Measurements from ENCODE around the gene KLF11.
"Not testable (repeated sequence)": the region's sequence is repeated elsewhere in the genome, so short reads cannot be mapped to it uniquely, and the experiment has no call there.

Gene KLF11

DNA sequence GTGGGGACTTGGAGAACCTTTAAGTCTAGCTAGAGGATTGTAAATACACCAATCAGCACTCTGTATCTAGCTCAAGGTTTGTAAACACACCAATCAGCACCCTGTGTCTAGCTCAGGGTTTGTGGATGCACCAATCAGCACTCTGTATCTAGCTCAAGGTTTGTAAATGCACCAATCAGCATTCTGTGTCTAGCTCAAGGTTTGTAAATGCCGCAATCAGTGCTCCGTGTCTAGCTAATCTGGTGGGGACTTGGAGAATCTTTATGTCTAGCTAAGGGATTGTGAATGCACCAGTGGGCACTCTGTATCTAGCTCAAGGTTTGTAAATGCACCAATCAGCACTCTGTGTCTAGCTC lies 48.5 kb downstream of the KLF11 start:
- H3K9me3 ChIP-seq (ENCODE audit: control insufficient read depth, insufficient read depth, low read length); H3K79me2 ChIP-seq (ENCODE audit: control insufficient read depth, low read length); H3K36me3 ChIP-seq (ENCODE audit: control insufficient read depth, low read length); H4K20me1 ChIP-seq (ENCODE audit: control insufficient read depth, insufficient read depth, low read depth, low read length); H3K9me2 ChIP-seq (replicated peaks; ENCODE audit: control insufficient read depth, low read length); H3K27me3 ChIP-seq (ENCODE audit: control insufficient read depth, low read length): not testable (repeated sequence)
- Histone ChIP-seq H3K4me3 (ENCODE audit: low read length) (peak overlapping the region; percentile 75), H3K4me2 (ENCODE audit: low read length) (peak overlapping the region; percentile 73), H3K4me1 (ENCODE audit: control insufficient read depth, low read length) (peaks cover 44% of the 10 kb centered on the region), H3K27ac (ENCODE audit: low read depth, low read length) (peak overlapping the region; percentile 78), H3F3A (ENCODE audit: control insufficient read depth, insufficient read depth) (peaks cover 19% of the 10 kb centered on the region)
- peak; percentile 0 for TF ChIP-seq CTCF (IDR thresholded peaks at IDR 0.05; ENCODE audit: low read depth, low read length, poor library complexity, severe bottlenecking)

GRCh38 chr2:10094271-10094814 lies 51.0 kb downstream of the KLF11 start:
- H3K79me2 ChIP-seq (ENCODE audit: control insufficient read depth, low read length), result no peaks in the 10 kb centered on the region
- peaks cover 9% of the 10 kb centered on the region for H3K9me3 ChIP-seq (ENCODE audit: control insufficient read depth, insufficient read depth, low read length)
- peaks cover 19% of the 10 kb centered on the region for H3F3A ChIP-seq (ENCODE audit: control insufficient read depth, insufficient read depth)
- no peaks in the 10 kb centered on the region for H3K27me3 ChIP-seq (ENCODE audit: control insufficient read depth, low read length)
- no peak for TF ChIP-seq EZH2phosphoT487 (IDR thresholded peaks at IDR 0.05; ENCODE audit: borderline replicate concordance, low read length)
- 0 out of 2 replicates have a peak, but pooled peaks cover 4% of the 10 kb centered on the region for H3K36me3 ChIP-seq (ENCODE audit: control insufficient read depth, low read length)
- H3K4me2 ChIP-seq (ENCODE audit: low read length), result no peak overlapping the region
- peaks cover 34% of the 10 kb centered on the region for H3K4me1 ChIP-seq (ENCODE audit: control insufficient read depth, low read length)
- H3K27ac ChIP-seq (ENCODE audit: low read depth, low read length), result no peak overlapping the region
- no peak overlapping the region for H3K4me3 ChIP-seq (ENCODE audit: low read length)
- no peaks in the 10 kb centered on the region for H4K20me1 ChIP-seq (ENCODE audit: control insufficient read depth, insufficient read depth, low read depth, low read length)
- no peaks in the 10 kb centered on the region for H3K9me2 ChIP-seq (replicated peaks; ENCODE audit: control insufficient read depth, low read length)

GRCh38 chr2:10095175-10095574 lies 51.8 kb downstream of the KLF11 start:
- Histone ChIP-seq H3K27ac (ENCODE audit: low read depth, low read length) (no peak overlapping the region), H3K9me3 (ENCODE audit: control insufficient read depth, insufficient read depth, low read length) (peaks cover 9% of the 10 kb centered on the region), H4K20me1 (ENCODE audit: control insufficient read depth, insufficient read depth, low read depth, low read length) (no peaks in the 10 kb centered on the region), H3K27me3 (ENCODE audit: control insufficient read depth, low read length) (no peaks in the 10 kb centered on the region), H3F3A (ENCODE audit: control insufficient read depth, insufficient read depth) (peaks cover 11% of the 10 kb centered on the region), H3K4me2 (ENCODE audit: low read length) (no peak overlapping the region), H3K36me3 (ENCODE audit: control insufficient read depth, low read length) (0 out of 2 replicates have a peak, but pooled peaks cover 4% of the 10 kb centered on the region), H3K4me3 (ENCODE audit: low read length) (no peak overlapping the region), H3K9me2 (replicated peaks; ENCODE audit: control insufficient read depth, low read length) (no peaks in the 10 kb centered on the region), H3K79me2 (ENCODE audit: control insufficient read depth, low read length) (no peaks in the 10 kb centered on the region), H3K4me1 (ENCODE audit: control insufficient read depth, low read length) (peaks cover 26% of the 10 kb centered on the region)
- TF ChIP-seq EZH2phosphoT487 (IDR thresholded peaks at IDR 0.05; ENCODE audit: borderline replicate concordance, low read length) (no peak), CTCF (IDR thresholded peaks at IDR 0.05; ENCODE audit: low read depth, low read length, poor library complexity, severe bottlenecking) (no peak)

DNA sequence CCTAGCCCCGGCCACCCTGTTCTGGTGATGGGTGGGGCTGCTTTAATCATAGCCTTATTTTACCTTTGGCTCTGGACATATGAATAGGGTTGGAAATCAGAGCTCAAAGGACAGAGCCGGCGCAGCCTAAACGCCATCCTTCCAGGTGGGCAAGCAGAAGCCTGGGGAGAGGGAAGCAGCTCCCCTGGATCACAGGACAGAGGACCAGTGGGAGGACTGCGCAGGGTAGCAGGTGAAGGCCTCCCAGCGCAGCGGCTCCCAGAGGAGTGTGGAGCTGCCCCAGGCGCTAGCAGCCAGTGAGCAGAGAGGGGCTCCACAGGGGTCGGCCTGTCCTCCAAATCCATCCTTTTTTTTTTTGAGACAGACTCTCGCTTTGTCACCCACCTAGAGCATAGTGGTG lies 53.3 kb downstream of the KLF11 start:
- no peaks in the 10 kb centered on the region for H3K79me2 ChIP-seq (ENCODE audit: control insufficient read depth, low read length)
- H3K9me2 ChIP-seq (replicated peaks; ENCODE audit: control insufficient read depth, low read length), result no peaks in the 10 kb centered on the region
- no peak for TF ChIP-seq EZH2phosphoT487 (IDR thresholded peaks at IDR 0.05; ENCODE audit: borderline replicate concordance, low read length)
- no peaks in the 10 kb centered on the region for H4K20me1 ChIP-seq (ENCODE audit: control insufficient read depth, insufficient read depth, low read depth, low read length)
- H3K27me3 ChIP-seq (ENCODE audit: control insufficient read depth, low read length), result no peaks in the 10 kb centered on the region
- H3K4me1 ChIP-seq (ENCODE audit: control insufficient read depth, low read length), result peaks cover 19% of the 10 kb centered on the region
- H3F3A ChIP-seq (ENCODE audit: control insufficient read depth, insufficient read depth), result peaks cover 3% of the 10 kb centered on the region; the same call in 1 of the 2 replicates
- no peak overlapping the region for H3K27ac ChIP-seq (ENCODE audit: low read depth, low read length)
- peaks cover 9% of the 10 kb centered on the region for H3K9me3 ChIP-seq (ENCODE audit: control insufficient read depth, insufficient read depth, low read length)
- no peak overlapping the region for H3K4me3 ChIP-seq (ENCODE audit: low read length)
- 0 out of 2 replicates have a peak, but pooled peaks cover 4% of the 10 kb centered on the region for H3K36me3 ChIP-seq (ENCODE audit: control insufficient read depth, low read length)
- no peak overlapping the region for H3K4me2 ChIP-seq (ENCODE audit: low read length)

Data from DOHH2 (cell line).